Colonic mucosa (tissue), 4 donors: ENCODE data around the gene BTBD8. TPM values are rescaled to one million over a fixed set of nuclear protein-coding genes. Genes with fewer than 3 reads are reported as not detected.

ENCODE experiments used
- DNase-seq: peaks from one replicate; pipeline ENCODE4 v3.0.0-alpha.2; 2020
- H3K27ac ChIP-seq: fragments of 200-600 bp; one replicate; pipeline ENCODE4 v1.8.0; 2021
- H3K27me3 ChIP-seq: fragments of 200-600 bp; one replicate; pipeline ENCODE4 v1.8.0; 2021
- H3K36me3 ChIP-seq: fragments of 200-600 bp; one replicate; pipeline ENCODE4 v1.8.0; 2021
- H3K4me1 ChIP-seq: fragments of 200-600 bp; one replicate; pipeline ENCODE4 v1.8.0; 2021; ENCODE audit warnings: mild to moderate bottlenecking
- H3K4me3 ChIP-seq: fragments of 200-600 bp; one replicate; pipeline ENCODE4 v1.8.0; 2021
- H3K9ac ChIP-seq, 2 donors: one replicate each; pipeline ENCODE4 v1.7.0; 2013; ENCODE audit warnings: control low read depth in 2 of 2, low read depth in 2 of 2, low read length in 2 of 2
- H3K9me3 ChIP-seq: fragments of 200-600 bp; one replicate; pipeline ENCODE4 v1.8.0; 2021
- CTCF ChIP-seq: fragments of 200-600 bp; IDR thresholded peaks from one replicate; pipeline ENCODE4 v1.8.0; 2022; ENCODE audit warnings: antibody characterized with exemption, mild to moderate bottlenecking
- intact Hi-C: fragments of 100-400 bp; cut with DNase I; formaldehyde crosslinking; loops from one replicate; pipeline ENCODE4 v1.14.1; 2022
- total RNA-seq, 2 donors: library from RNA; stranded (reverse); fragmentation: NEBNext Ultra II Directional in 1 of 2; extraction: Animal tissue kit (Norgen Biotek cat#: 25700) in 1 of 2; gene quantifications; one replicate each; pipeline ENCODE4 v1.2.1, GENCODE V29; 2021
- donor health status: healthy.
- donor health status: DM: no; HTN: no; CAD: no.
- donor health status: DM: no; HTN: no; CAD: no.

Gene BTBD8
- total RNA-seq, 2 donors from 2014 or later: 3.1 to 4.1 TPM

DNA sequence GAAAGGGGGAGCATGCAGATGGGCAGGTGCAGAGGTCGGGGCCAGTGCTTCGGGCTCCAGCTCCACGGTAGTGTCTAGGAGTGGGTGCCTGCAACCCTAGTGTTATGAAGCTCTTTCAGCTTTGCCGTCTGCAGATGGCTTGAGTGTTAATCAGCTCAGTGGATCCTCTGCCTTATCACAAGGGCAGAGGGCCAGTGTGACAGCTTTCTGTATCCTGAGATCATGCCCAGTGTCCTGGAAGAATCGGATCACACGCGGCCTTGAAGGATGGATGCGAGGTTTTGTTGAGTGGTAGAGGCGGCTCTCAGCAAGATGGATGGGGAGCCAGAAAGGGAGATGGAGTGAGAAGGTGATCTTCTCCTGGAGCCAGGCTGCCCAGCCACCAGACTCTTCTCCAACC lies 112.1 kb downstream of the BTBD8 start:
- Histone ChIP-seq H3K4me3 (no peak overlapping the region), H3K9me3 (no peaks in the 10 kb centered on the region), H3K9ac (no peak overlapping the region), H3K27ac (no peak overlapping the region), H3K36me3 (no peaks in the 10 kb centered on the region), H3K27me3 (no peaks in the 10 kb centered on the region), H3K4me1 (no peaks in the 10 kb centered on the region)
- no peak for TF ChIP-seq CTCF
- intact Hi-C loops: no loop called here
- no peak for DNase-seq

DNA sequence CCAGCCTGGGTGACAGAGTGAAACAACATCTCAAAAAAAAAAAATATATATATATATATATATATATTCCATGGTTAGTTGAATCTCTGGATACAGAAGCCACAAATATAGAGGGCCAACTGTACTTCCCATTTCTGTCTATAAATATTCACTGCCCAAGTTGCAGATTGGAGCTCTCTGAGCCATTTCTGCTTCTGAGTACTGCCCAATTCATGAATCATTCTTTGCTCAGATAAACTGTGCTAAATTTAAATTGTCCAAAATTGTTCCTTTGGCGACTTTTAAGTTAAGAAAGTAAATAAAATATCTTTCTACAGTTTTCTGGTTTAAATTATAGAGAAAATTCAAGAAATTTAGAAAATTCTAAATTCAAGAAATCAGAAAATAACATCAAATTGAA lies 114.4 kb downstream of the BTBD8 start:
- DNase-seq: no peak
- Histone ChIP-seq H3K36me3 (no peaks in the 10 kb centered on the region), H3K4me3 (no peak overlapping the region), H3K27ac (no peak overlapping the region), H3K27me3 (no peaks in the 10 kb centered on the region), H3K9ac (no peak overlapping the region), H3K4me1 (no peaks in the 10 kb centered on the region), H3K9me3 (no peaks in the 10 kb centered on the region)
- intact Hi-C loops: no loop called here
- TF ChIP-seq CTCF: no peak

DNA sequence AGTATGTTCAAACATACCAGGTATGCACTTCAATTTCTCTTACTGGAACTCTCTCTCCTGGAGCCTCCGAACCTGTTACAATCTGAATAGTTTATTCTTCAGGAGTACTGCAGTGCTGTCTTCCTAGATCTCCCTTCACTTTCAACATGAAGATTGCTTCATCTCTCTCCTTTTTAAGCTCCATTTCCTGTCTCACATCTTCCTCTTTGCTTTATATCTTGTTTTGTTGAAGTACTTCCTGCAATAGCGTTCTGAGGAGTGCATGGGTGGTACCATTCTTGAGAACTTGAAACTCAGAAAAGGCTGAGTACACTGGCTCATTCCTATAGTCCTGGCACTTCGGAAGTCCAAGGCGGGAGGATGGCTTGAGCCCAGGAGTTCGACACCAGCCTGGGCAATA lies 121.8 kb downstream of the BTBD8 start:
- Histone ChIP-seq H3K4me3 (no peak overlapping the region), H3K9ac (no peak overlapping the region), H3K36me3 (no peaks in the 10 kb centered on the region), H3K4me1 (no peaks in the 10 kb centered on the region), H3K27me3 (no peaks in the 10 kb centered on the region), H3K27ac (no peak overlapping the region), H3K9me3 (no peaks in the 10 kb centered on the region)
- DNase-seq: no peak
- intact Hi-C loops: no loop called here
- no peak for TF ChIP-seq CTCF

DNA sequence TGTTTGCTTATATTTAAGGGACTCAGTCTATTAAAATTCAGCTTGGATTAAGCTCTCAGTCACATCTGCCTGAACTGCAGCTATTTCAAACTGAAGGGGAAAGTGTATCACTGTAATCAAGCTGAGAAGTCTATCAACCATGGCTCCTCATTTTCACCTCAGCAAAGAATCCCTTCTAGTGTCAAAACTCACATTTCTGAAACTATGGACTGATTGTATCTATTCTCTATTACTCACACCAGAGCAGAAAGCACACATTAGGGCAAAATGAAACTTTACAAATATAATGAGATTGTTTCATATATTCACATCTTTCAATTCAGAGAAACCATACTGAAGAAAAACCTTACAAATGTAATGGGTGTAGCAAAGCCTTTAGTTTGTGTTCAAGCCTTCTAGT lies 123.0 kb downstream of the BTBD8 start:
- no peak for DNase-seq
- Histone ChIP-seq H3K36me3 (no peaks in the 10 kb centered on the region), H3K27me3 (no peaks in the 10 kb centered on the region), H3K4me3 (no peak overlapping the region), H3K4me1 (no peaks in the 10 kb centered on the region), H3K27ac (no peak overlapping the region), H3K9me3 (no peaks in the 10 kb centered on the region), H3K9ac (no peak overlapping the region)
- intact Hi-C loops: no loop called here
- TF ChIP-seq CTCF: no peak

DNA sequence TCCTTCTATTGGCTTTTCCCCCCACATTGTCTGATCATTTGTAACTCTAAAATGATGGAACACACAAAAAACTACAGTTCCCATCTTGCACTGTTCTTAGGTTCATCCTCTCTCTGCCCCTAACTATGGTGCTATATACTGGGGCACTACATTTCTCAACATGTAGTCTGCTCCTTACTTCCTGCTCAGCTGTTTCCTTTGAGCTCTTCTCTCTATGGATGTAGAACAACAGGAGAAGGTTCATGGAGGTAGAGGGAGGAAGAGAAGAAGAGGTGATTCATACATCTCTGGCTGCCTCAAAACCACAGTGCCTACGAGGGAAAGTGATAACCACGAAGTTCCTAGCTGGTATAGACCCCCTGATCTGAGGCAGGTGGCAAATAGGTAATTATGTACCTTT lies 130.6 kb downstream of the BTBD8 start:
- intact Hi-C loops: no loop called here

More for the DNA sequence above, 130.6 kb downstream of the BTBD8 start:
- Histone ChIP-seq H3K36me3 (no peaks in the 10 kb centered on the region), H3K4me1 (no peaks in the 10 kb centered on the region), H3K9ac (no peak overlapping the region), H3K9me3 (no peaks in the 10 kb centered on the region), H3K27me3 (no peaks in the 10 kb centered on the region), H3K4me3 (no peak overlapping the region), H3K27ac (no peak overlapping the region)
- no peak for TF ChIP-seq CTCF
- DNase-seq: no peak
